OCI-LY3 (cell line): ENCODE results near the gene MIEF1.

Source experiments
- H2AFZ ChIP-seq: fragments of 200-600, 300-600 bp; shearing (Covaris generic); 2 replicates; pipeline ENCODE4 v1.6.0; 2014; ENCODE audit warnings: antibody characterized with exemption, low read depth, low read length
- H3K27ac ChIP-seq: fragments of 200-600, 300-600 bp; sonication (generic); 2 replicates; pipeline ENCODE4 v1.5.1; 2014; ENCODE audit warnings: mild to moderate bottlenecking, low read length, moderate library complexity, mixed read lengths
- H3K27me3 ChIP-seq: fragments of 200-600, 300-600 bp; sonication (generic); 2 replicates; pipeline ENCODE4 v1.6.1; 2014; ENCODE audit warnings: low read depth, low read length, mixed read lengths
- H3K36me3 ChIP-seq: fragments of 200-600, 300-600 bp; sonication (generic); replicated peaks from 2 replicates; pipeline ENCODE3; 2014; ENCODE audit warnings: low read depth, low read length, mixed read lengths
- H3K4me1 ChIP-seq: fragments of 300-600, 200-600 bp; sonication (generic); 2 replicates; pipeline ENCODE4 v1.6.1; 2014; ENCODE audit warnings: low read length, mixed read lengths
- H3K4me2 ChIP-seq: fragments of 200-600, 300-600 bp; sonication (generic); 2 replicates; pipeline ENCODE4 v1.6.1; 2014; ENCODE audit warnings: low read length, mixed read lengths
- H3K4me3 ChIP-seq: fragments of 300-600, 200-600 bp; sonication (generic); 2 replicates; pipeline ENCODE4 v1.5.1; 2014; ENCODE audit warnings: antibody characterized with exemption, mild to moderate bottlenecking, low read length, moderate library complexity
- H3K79me2 ChIP-seq: fragments of 300-600, 200-600 bp; shearing (Covaris generic); 2 replicates; pipeline ENCODE4 v1.6.1; 2014; ENCODE audit warnings: mild to moderate bottlenecking, low read length, mixed read lengths
- H3K9ac ChIP-seq: fragments of 300-600, 200-600 bp; shearing (Covaris generic); 2 replicates; pipeline ENCODE4 v1.6.0; 2014; ENCODE audit warnings: mild to moderate bottlenecking, low read length, moderate library complexity
- H3K9me3 ChIP-seq: fragments of 200-600, 300-600 bp; shearing (Covaris generic); 2 replicates; pipeline ENCODE4 v1.6.1; 2014; ENCODE audit warnings: low read length, mixed read lengths; ENCODE audit not compliant: insufficient read depth
- H4K20me1 ChIP-seq: fragments of 200-600, 300-600 bp; sonication (generic); 2 replicates; pipeline ENCODE4 v1.6.1; 2016; ENCODE audit warnings: low read length, mixed read lengths; ENCODE audit not compliant: insufficient read depth
- CTCF ChIP-seq: fragments of 200-600, 300-600 bp; sonication (generic); IDR thresholded peaks from 2 replicates; pipeline ENCODE4 v1.5.1; 2014; ENCODE audit warnings: antibody characterized with exemption, low read length, low read depth
- EZH2phosphoT487 ChIP-seq: fragments of 200-600 bp; shearing (Covaris generic); IDR thresholded peaks from 2 replicates; pipeline ENCODE4 v1.6.1; 2018; ENCODE audit warnings: antibody characterized with exemption, mixed run types, low read depth

The MIEF1 gene

GRCh38 chr22:39524089-39524752, 22.1 kb downstream of the MIEF1 start:
- no peak overlapping the region for H3K4me3 ChIP-seq
- peaks cover 42% of the 10 kb centered on the region for H4K20me1 ChIP-seq
- H3K27me3 ChIP-seq, result no peaks in the 10 kb centered on the region
- H3K36me3 ChIP-seq, result peaks cover 59% of the 10 kb centered on the region
- H2AFZ ChIP-seq, result no peak overlapping the region
- H3K4me1 ChIP-seq, result peaks cover 68% of the 10 kb centered on the region
- peaks cover 86% of the 10 kb centered on the region for H3K79me2 ChIP-seq
- no peak overlapping the region for H3K4me2 ChIP-seq
- no peaks in the 10 kb centered on the region for H3K9me3 ChIP-seq
- TF ChIP-seq CTCF (no peak), EZH2phosphoT487 (no peak)
- peak overlapping the region; percentile 29 for H3K27ac ChIP-seq
- no peak overlapping the region for H3K9ac ChIP-seq

GRCh38 chr22:39524753-39525657, 22.9 kb downstream of the MIEF1 start:
- Histone ChIP-seq H3K4me2 (no peak overlapping the region), H3K9ac (no peak overlapping the region), H3K4me1 (peaks cover 75% of the 10 kb centered on the region), H3K36me3 (peaks cover 66% of the 10 kb centered on the region), H3K4me3 (no peak overlapping the region), H3K79me2 (peaks cover 88% of the 10 kb centered on the region), H3K27me3 (no peaks in the 10 kb centered on the region), H4K20me1 (peaks cover 42% of the 10 kb centered on the region), H2AFZ (no peak overlapping the region), H3K9me3 (no peaks in the 10 kb centered on the region), H3K27ac (peak overlapping the region; percentile 29)
- TF ChIP-seq CTCF (no peak), EZH2phosphoT487 (no peak)

- H4K20me1 ChIP-seq, result peaks cover 42% of the 10 kb centered on the region
- peaks cover 88% of the 10 kb centered on the region for H3K79me2 ChIP-seq
- H3K36me3 ChIP-seq, result peaks cover 70% of the 10 kb centered on the region
Observed at GRCh38 chr22:39525658-39525975, 23.5 kb downstream of the MIEF1 start.

More at GRCh38 chr22:39525658-39525975, 23.5 kb downstream of the MIEF1 start:
- H2AFZ ChIP-seq, result no peak overlapping the region
- no peak overlapping the region for H3K4me2 ChIP-seq
- H3K27ac ChIP-seq, result peak overlapping the region; percentile 24; the same call in 1 of the 2 replicates
- no peak for TF ChIP-seq CTCF
- no peak for TF ChIP-seq EZH2phosphoT487
- peaks cover 81% of the 10 kb centered on the region for H3K4me1 ChIP-seq
- H3K27me3 ChIP-seq, result no peaks in the 10 kb centered on the region
- H3K4me3 ChIP-seq, result no peak overlapping the region
- no peak overlapping the region for H3K9ac ChIP-seq
- no peaks in the 10 kb centered on the region for H3K9me3 ChIP-seq
